ENCODE measurements around the gene LIM2.

The LIM2 gene

DNA sequence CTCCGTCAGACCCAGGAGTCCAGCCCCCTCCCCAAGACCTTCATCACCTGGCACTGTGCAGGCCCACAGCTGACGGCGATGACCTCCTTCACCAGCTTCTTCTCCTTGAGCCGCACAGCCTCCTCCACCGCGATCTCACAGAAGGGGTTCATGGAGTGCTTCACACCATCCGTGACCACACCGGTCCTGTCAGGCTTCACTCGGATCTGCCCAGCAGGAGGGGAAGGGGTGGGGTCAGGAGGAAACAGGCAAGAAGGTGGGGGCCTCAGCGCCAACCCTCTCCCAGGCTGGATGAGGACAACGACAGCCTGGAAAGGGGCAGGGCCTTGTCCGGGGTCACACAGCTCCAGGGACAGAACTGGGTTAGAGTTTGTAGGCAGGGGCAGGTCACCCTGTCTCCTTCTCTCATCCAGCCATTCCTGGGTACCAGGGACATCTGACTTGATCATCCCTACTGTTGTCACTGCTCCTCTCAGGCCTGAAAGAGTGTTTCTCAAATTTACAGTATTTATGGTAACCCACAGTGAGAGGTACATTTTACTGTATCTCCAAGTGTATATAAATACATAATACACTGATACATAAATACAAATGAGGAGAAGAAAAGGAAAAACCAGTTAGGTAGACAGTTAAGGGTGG is 33.6 kb downstream of the LIM2 start:
- H3K4me1 ChIP-seq (ENCODE audit: control insufficient read depth in 1 of 2, insufficient read depth in 2 of 2, low read length in 2 of 2) = no peaks in the 10 kb centered on the region
- H3K27me3 ChIP-seq (ENCODE audit: control insufficient read depth in 1 of 2, insufficient read depth in 2 of 2, low read length in 2 of 2) = no peaks in the 10 kb centered on the region
- no peak overlapping the region for H3K4me3 ChIP-seq (ENCODE audit: low read depth in 1 of 2, low read length in 2 of 2)
- peaks cover 16 to 44% of the 10 kb centered on the region in 2 donors for H3K36me3 ChIP-seq (ENCODE audit: control insufficient read depth in 1 of 2, insufficient read depth in 2 of 2, low read length in 2 of 2)
- no peak overlapping the region for H3K27ac ChIP-seq (ENCODE audit: low read depth, low read length)
- H3K9ac ChIP-seq (ENCODE audit: low read depth in 1 of 2, low read length in 2 of 2) = peak overlapping the region in 1 of 2 donors; percentile 20
- no peaks in the 10 kb centered on the region for H3K9me3 ChIP-seq (ENCODE audit: control insufficient read depth in 1 of 2, low read length in 2 of 2)

DNA sequence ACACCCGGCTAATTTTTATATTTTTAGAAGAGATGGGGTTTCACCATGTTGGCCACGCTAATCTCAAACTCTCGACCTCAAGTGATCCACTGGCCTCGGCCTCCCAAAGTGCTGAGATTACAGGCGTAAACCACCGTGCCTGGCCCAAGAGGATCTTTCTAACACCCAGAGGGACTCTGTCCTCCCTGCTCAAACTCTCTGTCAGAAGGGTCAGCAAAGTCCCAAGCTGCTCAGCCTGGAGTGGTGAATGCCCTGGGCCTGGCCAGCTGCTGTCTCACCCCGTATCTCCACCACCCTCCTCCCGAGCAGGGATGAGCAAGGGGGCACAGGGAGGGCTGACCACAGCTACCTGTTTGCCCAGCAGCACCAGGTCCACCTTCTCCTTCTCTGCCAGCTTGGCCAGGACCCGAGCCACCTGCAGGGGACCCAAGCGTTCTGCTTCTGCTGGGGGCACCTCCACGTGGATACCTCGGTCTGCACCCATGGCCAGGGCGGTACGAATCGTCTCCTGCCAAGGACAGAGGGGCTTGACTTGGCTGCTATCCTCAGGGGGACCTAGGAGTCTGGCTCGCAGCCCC is 34.9 kb downstream of the LIM2 start:
- no peaks in the 10 kb centered on the region for H3K27me3 ChIP-seq (ENCODE audit: control insufficient read depth in 1 of 2, insufficient read depth in 2 of 2, low read length in 2 of 2)
- H3K4me3 ChIP-seq (ENCODE audit: low read depth in 1 of 2, low read length in 2 of 2) = no peak overlapping the region
- H3K9ac ChIP-seq (ENCODE audit: low read depth in 1 of 2, low read length in 2 of 2) = no peak overlapping the region
- no peaks in the 10 kb centered on the region for H3K9me3 ChIP-seq (ENCODE audit: control insufficient read depth in 1 of 2, low read length in 2 of 2)
- H3K4me1 ChIP-seq (ENCODE audit: control insufficient read depth in 1 of 2, insufficient read depth in 2 of 2, low read length in 2 of 2) = no peaks in the 10 kb centered on the region
- H3K36me3 ChIP-seq (ENCODE audit: control insufficient read depth in 1 of 2, insufficient read depth in 2 of 2, low read length in 2 of 2) = peaks cover 16 to 45% of the 10 kb centered on the region in 2 donors
- no peak overlapping the region for H3K27ac ChIP-seq (ENCODE audit: low read depth, low read length)

DNA sequence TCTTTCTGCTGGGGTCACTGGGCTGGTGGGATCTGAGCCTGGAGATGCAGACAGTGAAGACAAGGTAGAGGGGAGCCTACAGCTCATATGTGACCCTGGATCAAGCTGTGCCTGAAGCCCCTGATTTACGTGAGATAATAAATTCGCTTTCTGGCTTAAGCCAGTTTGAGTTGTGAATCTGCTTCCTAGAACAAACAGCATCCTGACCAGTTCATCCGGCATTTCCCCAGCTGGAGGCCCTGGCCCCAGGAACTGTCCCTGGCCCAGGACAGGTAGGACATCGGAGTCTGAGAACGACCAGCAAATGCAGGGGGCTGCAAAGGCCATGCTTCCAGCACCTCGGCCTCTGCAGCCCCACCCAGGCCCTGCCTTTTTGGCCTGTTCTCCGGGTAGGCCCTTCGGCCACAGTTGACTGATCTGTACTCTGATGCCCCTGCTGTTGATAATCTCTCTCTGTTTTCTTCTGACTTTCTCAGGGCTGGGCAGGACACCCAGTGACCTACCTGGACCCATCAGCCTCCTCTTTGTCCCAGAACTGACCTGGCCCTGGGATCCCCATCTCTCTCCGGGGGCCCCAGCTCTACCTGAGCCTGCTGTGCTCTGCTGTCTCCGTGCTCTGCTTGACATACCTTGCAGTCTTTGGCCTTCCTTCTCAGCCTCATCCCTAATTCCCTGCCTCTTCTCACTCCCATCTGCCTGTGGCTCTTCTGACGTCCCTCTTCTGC is 36.3 kb downstream of the LIM2 start:
- Histone ChIP-seq H3K36me3 (ENCODE audit: control insufficient read depth in 1 of 2, insufficient read depth in 2 of 2, low read length in 2 of 2) (peaks cover 16 to 59% of the 10 kb centered on the region in 2 donors), H3K4me3 (ENCODE audit: low read depth in 1 of 2, low read length in 2 of 2) (no peak overlapping the region), H3K4me1 (ENCODE audit: control insufficient read depth in 1 of 2, insufficient read depth in 2 of 2, low read length in 2 of 2) (no peaks in the 10 kb centered on the region), H3K9me3 (ENCODE audit: control insufficient read depth in 1 of 2, low read length in 2 of 2) (no peaks in the 10 kb centered on the region), H3K27ac (ENCODE audit: low read depth, low read length) (no peak overlapping the region), H3K27me3 (ENCODE audit: control insufficient read depth in 1 of 2, insufficient read depth in 2 of 2, low read length in 2 of 2) (no peaks in the 10 kb centered on the region), H3K9ac (ENCODE audit: low read depth in 1 of 2, low read length in 2 of 2) (no peak overlapping the region)

DNA sequence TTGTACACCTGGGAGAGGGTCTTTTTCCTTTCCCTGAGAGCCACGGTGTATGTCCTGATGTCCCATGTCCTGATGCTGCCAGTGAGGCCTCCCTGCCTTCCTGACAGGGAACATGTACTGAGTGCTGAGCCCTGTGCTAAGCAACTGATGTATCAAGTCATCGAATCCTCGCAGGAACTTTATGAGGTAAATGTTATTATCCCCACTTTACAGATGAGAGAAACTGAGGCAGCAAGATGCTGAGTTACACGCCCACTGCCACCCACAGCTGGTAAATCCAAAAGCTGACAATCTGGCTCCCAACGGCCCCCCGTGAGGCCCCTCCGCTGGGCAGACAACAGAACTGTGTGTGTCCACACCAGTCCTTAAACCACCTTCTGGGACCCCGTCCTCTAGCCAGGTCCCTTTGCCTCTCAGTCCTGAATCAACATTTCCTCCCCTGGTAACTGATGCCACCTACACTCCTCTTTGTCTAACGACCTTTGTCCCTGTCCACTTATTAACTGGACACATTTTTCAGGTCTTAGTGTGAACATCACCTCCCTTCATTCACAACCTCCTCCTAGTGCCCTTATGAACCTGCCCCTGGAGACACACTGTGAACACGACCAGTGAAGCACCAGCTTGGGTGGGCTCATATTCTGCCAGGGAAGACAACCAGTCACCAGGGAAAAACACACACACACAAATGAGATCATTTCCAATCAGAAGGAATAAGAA is 40.4 kb downstream of the LIM2 start:
- Histone ChIP-seq H3K9me3 (ENCODE audit: control insufficient read depth in 1 of 2, low read length in 2 of 2) (no peaks in the 10 kb centered on the region), H3K9ac (ENCODE audit: low read depth in 1 of 2, low read length in 2 of 2) (no peak overlapping the region), H3K4me1 (ENCODE audit: control insufficient read depth in 1 of 2, insufficient read depth in 2 of 2, low read length in 2 of 2) (no peaks in the 10 kb centered on the region), H3K4me3 (ENCODE audit: low read depth in 1 of 2, low read length in 2 of 2) (no peak overlapping the region), H3K36me3 (ENCODE audit: control insufficient read depth in 1 of 2, insufficient read depth in 2 of 2, low read length in 2 of 2) (peaks cover 12 to 60% of the 10 kb centered on the region in 2 donors), H3K27ac (ENCODE audit: low read depth, low read length) (no peak overlapping the region), H3K27me3 (ENCODE audit: control insufficient read depth in 1 of 2, insufficient read depth in 2 of 2, low read length in 2 of 2) (no peaks in the 10 kb centered on the region)

DNA sequence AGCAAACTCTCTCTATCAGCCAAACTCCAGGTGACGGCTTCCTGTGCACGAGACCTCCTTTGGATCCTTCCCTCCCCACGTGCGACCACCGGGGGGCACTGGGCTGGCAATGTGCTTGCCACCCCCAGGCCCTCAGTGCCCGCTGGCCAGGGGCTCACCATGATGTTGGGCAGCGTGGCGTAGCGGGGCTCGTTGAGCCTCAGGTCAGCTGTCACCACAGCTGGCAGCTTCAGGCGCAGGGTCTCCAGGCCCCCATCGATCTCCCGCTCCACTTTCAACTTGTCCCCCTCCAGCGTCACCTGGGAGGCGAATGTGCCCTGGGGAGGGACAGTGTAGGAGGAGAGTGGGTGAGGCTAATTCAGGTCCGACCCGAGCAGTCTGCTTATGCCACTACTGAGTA is 41.0 kb downstream of the LIM2 start:
- H3K36me3 ChIP-seq (ENCODE audit: control insufficient read depth in 1 of 2, insufficient read depth in 2 of 2, low read length in 2 of 2) = peaks cover 6 to 54% of the 10 kb centered on the region in 2 donors
- no peak overlapping the region for H3K27ac ChIP-seq (ENCODE audit: low read depth, low read length)
- no peak overlapping the region for H3K9ac ChIP-seq (ENCODE audit: low read depth in 1 of 2, low read length in 2 of 2)
- no peak overlapping the region for H3K4me3 ChIP-seq (ENCODE audit: low read depth in 1 of 2, low read length in 2 of 2)
- H3K9me3 ChIP-seq (ENCODE audit: control insufficient read depth in 1 of 2, low read length in 2 of 2) = no peaks in the 10 kb centered on the region
- H3K27me3 ChIP-seq (ENCODE audit: control insufficient read depth in 1 of 2, insufficient read depth in 2 of 2, low read length in 2 of 2) = no peaks in the 10 kb centered on the region
- H3K4me1 ChIP-seq (ENCODE audit: control insufficient read depth in 1 of 2, insufficient read depth in 2 of 2, low read length in 2 of 2) = no peaks in the 10 kb centered on the region

DNA sequence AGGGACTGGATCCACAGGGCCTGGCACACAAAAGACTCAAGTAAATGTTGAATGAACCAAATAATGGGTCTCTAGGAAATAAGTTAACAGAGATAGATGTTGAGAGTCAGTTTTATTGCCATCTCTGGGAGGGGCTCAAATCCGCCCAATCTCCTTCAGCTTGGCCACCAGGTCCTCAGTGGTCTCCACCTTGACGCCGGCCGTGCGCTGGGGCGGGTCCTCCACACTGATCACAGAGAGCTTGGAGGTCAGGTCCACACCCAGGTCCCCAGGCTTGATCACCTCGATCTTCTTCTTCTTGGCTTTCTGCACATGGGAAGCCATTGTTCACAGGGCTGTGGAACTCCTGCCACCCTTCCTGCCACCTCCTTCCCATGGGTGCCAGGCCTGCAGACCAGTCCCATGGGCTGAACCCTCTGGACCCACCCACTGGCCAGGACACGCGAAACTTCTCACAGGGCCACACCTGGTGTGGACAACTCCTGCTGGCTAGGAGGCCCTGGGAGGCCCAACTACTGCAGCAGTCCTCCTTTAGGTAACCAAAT is 42.6 kb downstream of the LIM2 start:
- Histone ChIP-seq H3K9ac (ENCODE audit: low read depth in 1 of 2, low read length in 2 of 2) (no peak overlapping the region), H3K4me1 (ENCODE audit: control insufficient read depth in 1 of 2, insufficient read depth in 2 of 2, low read length in 2 of 2) (no peaks in the 10 kb centered on the region), H3K9me3 (ENCODE audit: control insufficient read depth in 1 of 2, low read length in 2 of 2) (no peaks in the 10 kb centered on the region), H3K27me3 (ENCODE audit: control insufficient read depth in 1 of 2, insufficient read depth in 2 of 2, low read length in 2 of 2) (no peaks in the 10 kb centered on the region), H3K4me3 (ENCODE audit: low read depth in 1 of 2, low read length in 2 of 2) (no peak overlapping the region), H3K36me3 (ENCODE audit: control insufficient read depth in 1 of 2, insufficient read depth in 2 of 2, low read length in 2 of 2) (peaks cover 4 to 38% of the 10 kb centered on the region in 2 donors), H3K27ac (ENCODE audit: low read depth, low read length) (no peak overlapping the region)

DNA sequence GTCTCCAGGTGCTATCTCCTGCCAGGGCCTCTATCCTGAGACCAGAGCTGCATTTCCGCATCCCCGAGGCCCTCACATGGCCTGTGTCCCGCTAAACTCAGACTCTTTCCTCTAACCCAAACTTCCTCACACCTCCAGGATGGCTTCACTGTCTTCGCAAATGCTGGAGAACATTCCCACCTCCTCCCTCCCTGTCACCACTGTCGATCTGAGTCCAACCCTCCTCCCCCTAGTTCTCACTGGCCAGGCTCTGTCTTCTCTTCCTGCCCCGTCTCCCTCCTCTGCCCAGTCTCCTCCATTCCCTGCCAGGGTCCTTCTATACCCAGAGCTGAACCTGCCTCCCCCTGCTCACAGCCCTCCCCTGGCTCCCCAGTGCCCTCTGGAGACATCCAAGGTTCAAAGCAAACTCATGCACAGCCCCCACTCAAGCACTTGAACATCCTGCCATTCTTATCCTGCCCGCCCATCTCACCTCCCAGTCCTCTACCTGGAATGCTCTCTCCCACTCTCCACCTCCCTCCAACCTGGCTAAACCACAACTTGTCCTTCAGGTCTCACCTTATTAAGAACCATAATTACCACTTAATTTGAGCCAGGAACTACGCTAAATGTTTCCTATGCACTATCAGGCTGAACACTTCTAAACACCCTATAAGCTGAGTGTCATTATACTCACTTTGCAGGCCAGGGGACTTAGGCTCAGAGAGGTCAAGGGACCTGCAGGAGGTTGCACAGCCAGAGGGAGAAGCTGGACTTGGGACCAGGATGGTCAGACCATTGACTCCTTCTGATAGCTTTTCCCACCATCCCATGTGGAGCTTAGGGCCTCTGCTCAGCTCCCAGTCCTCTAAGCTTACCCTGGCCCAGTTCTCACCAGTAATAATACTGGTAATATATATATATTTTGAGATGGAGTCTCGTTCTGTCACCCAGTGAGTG is 44.9 kb downstream of the LIM2 start:
- Histone ChIP-seq H3K36me3 (ENCODE audit: control insufficient read depth in 1 of 2, insufficient read depth in 2 of 2, low read length in 2 of 2) (peaks cover 0 to 32% of the 10 kb centered on the region in 2 donors), H3K9me3 (ENCODE audit: control insufficient read depth in 1 of 2, low read length in 2 of 2) (no peaks in the 10 kb centered on the region), H3K4me1 (ENCODE audit: control insufficient read depth in 1 of 2, insufficient read depth in 2 of 2, low read length in 2 of 2) (peaks cover 0 to 9% of the 10 kb centered on the region in 2 donors), H3K9ac (ENCODE audit: low read depth in 1 of 2, low read length in 2 of 2) (no peak overlapping the region), H3K27ac (ENCODE audit: low read depth, low read length) (no peak overlapping the region), H3K4me3 (ENCODE audit: low read depth in 1 of 2, low read length in 2 of 2) (no peak overlapping the region), H3K27me3 (ENCODE audit: control insufficient read depth in 1 of 2, insufficient read depth in 2 of 2, low read length in 2 of 2) (no peaks in the 10 kb centered on the region)

DNA sequence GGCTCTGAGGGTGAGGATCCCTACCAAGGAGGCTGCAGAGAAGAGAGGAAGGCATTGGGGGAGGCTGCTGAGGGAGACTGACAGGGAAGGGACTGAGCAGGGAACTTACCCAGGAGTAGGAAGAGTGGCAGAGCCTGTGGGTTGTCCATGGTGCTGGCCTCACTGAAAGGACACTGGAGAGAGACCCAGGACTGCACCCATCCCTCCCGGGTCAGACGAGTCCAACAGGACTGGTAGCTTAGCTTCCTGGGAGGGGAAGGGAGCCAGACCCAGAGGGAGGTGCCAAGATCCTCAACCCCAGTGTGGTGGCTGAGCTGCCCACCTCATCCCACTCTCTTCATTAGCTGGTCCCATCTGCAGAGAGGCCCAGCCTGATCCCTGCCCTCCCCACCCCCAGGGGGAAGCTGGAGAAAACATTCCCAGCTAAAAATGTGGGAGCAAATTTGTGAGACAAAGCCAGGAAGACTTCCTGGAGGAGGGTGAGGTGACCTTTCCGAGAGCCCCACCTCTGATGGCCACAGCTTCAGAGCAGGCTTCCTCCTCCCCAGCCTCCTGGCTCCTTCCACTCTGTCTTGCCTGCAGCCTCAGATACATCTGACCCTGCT is 45.7 kb downstream of the LIM2 start, which contains the start of gene VSIG10L:
TSS of gene VSIG10L (minus strand) at position 164 of the 605 bp plus-strand sequence. CDS start at position 149, 15 bp downstream.
- peaks cover 0 to 9% of the 10 kb centered on the region in 2 donors for H3K4me1 ChIP-seq (ENCODE audit: control insufficient read depth in 1 of 2, insufficient read depth in 2 of 2, low read length in 2 of 2)
- H3K27me3 ChIP-seq (ENCODE audit: control insufficient read depth in 1 of 2, insufficient read depth in 2 of 2, low read length in 2 of 2) = no peaks in the 10 kb centered on the region
- no peak within 1 kb of the TSS for H3K4me3 ChIP-seq (ENCODE audit: low read depth in 1 of 2, low read length in 2 of 2)
- H3K9me3 ChIP-seq (ENCODE audit: control insufficient read depth in 1 of 2, low read length in 2 of 2) = no peaks in the 10 kb centered on the region
- no peak within 1 kb of the TSS for H3K9ac ChIP-seq (ENCODE audit: low read depth in 1 of 2, low read length in 2 of 2)
- H3K27ac ChIP-seq (ENCODE audit: low read depth, low read length) = no peak within 1 kb of the TSS
- H3K36me3 ChIP-seq (ENCODE audit: control insufficient read depth in 1 of 2, insufficient read depth in 2 of 2, low read length in 2 of 2) = peaks cover 0 to 25% of the 10 kb centered on the region in 2 donors

DNA sequence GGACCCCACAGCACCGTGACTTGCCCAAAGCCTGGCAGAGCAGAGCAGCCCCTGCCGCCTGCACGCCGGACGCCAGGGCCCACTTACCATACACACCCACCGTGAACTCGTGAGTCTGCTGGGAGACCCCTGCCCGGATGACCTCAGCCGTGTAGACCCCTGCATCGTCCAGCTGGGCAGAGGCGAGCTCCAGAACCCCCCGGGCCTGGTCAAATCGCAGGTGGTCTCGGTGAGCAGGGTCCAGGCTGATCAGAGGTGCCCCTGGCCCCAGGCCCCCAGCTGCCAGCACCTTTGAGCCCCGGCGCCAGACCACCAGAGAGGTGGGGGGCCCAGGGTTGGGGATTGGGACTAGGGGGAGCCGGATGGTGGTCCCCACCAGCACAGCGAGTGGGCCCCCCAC is 46.7 kb downstream of the LIM2 start:
- Histone ChIP-seq H3K36me3 (ENCODE audit: control insufficient read depth in 1 of 2, insufficient read depth in 2 of 2, low read length in 2 of 2) (peaks cover 0 to 14% of the 10 kb centered on the region in 2 donors), H3K4me1 (ENCODE audit: control insufficient read depth in 1 of 2, insufficient read depth in 2 of 2, low read length in 2 of 2) (peaks cover 0 to 9% of the 10 kb centered on the region in 2 donors), H3K4me3 (ENCODE audit: low read depth in 1 of 2, low read length in 2 of 2) (no peak overlapping the region), H3K27me3 (ENCODE audit: control insufficient read depth in 1 of 2, insufficient read depth in 2 of 2, low read length in 2 of 2) (no peaks in the 10 kb centered on the region), H3K9ac (ENCODE audit: low read depth in 1 of 2, low read length in 2 of 2) (no peak overlapping the region), H3K27ac (ENCODE audit: low read depth, low read length) (no peak overlapping the region), H3K9me3 (ENCODE audit: control insufficient read depth in 1 of 2, low read length in 2 of 2) (no peaks in the 10 kb centered on the region)

Measured in duodenal mucosa (tissue), 2 donors.